Aorta (tissue), 5 donors: ENCODE measurements around the gene TRPT1. TPM values are rescaled to one million over a fixed set of nuclear protein-coding genes. Genes with fewer than 3 reads are reported as not detected.

ENCODE experiments used
- ATAC-seq: fragments of 200-7000 bp; cut with Tn5 transposase; one replicate; pipeline ENCODE4 v1.9.1; 2022; ENCODE audit warnings: moderate library complexity; ENCODE audit not compliant: low FRiP score
- DNase-seq, 2 donors: peaks; one replicate each; pipeline ENCODE4 v3.0.0-alpha.2; 2020
- H3K27ac ChIP-seq, 2 donors: one replicate each; pipeline ENCODE4 v1.5.1; 2013; ENCODE audit warnings: low read length in 2 of 2, mild to moderate bottlenecking in 2 of 2, moderate library complexity in 2 of 2, control low read depth in 1 of 2, inconsistent platforms in 1 of 2, low read depth in 1 of 2
- H3K27me3 ChIP-seq, 2 donors: one replicate each; pipeline ENCODE4 v1.6.1; 2013; ENCODE audit warnings: control low read depth in 1 of 2, low read length in 1 of 2, mild to moderate bottlenecking in 1 of 2, moderate library complexity in 1 of 2; ENCODE audit not compliant: insufficient read depth in 2 of 2, control insufficient read depth in 1 of 2
- H3K36me3 ChIP-seq, 2 donors: one replicate each; pipeline ENCODE4 v1.6.1; 2013; ENCODE audit warnings: control low read depth in 1 of 2, low read length in 1 of 2, mild to moderate bottlenecking in 1 of 2; ENCODE audit not compliant: insufficient read depth in 2 of 2, control insufficient read depth in 1 of 2
- H3K4me1 ChIP-seq, 2 donors: one replicate each; pipeline ENCODE4 v1.6.1; 2013; ENCODE audit warnings: low read length in 2 of 2, control low read depth in 1 of 2, mild to moderate bottlenecking in 1 of 2, moderate library complexity in 1 of 2; ENCODE audit not compliant: insufficient read depth in 2 of 2, control insufficient read depth in 1 of 2
- H3K4me3 ChIP-seq, 2 donors: one replicate each; pipeline ENCODE4 v1.5.1; 2013; ENCODE audit warnings: low read length in 2 of 2, control low read depth in 1 of 2, mild to moderate bottlenecking in 1 of 2
- H3K9me3 ChIP-seq: one replicate; pipeline ENCODE4 v1.6.1; 2013; ENCODE audit warnings: mild to moderate bottlenecking, low read length; ENCODE audit not compliant: control insufficient read depth
- WGBS, 2 donors: extraction: QIAGEN DNeasy Blood & Tissue Kit; methylation state at CpG; one replicate each; pipeline ENCODE4 v1.1.7; 2013; 5-methylcytosine and 5-hydroxymethylcytosine counted together
- intact Hi-C, 2 donors: fragments of 100-400 bp; cut with DNase I; formaldehyde crosslinking; loops; one replicate each; pipeline versions ENCODE4 v1.14.2 to v1.15.0; 2022
- polyA plus RNA-seq, 2 donors: library from polyadenylated mRNA; stranded (reverse); fragments of 200-250 nt; gene quantifications; one replicate each; pipeline ENCODE4 v1.2.3, GENCODE V29; 2013
- total RNA-seq, 2 donors: library from RNA; stranded (reverse); fragmentation: NEBNext Ultra II Directional; extraction: Animal tissue kit (Norgen Biotek cat#: 25700); gene quantifications; one replicate each; pipeline ENCODE4 v1.2.1, GENCODE V29; 2021
- donor health status: healthy with polysubstance abuse.
- donor health status: Bipolar disorder and iron deficiency.
- donor health status: DM: no; HTN: no; CAD: no.
- donor health status: DM: no; HTN: no; CAD: no.
- donor health status: DM: yes; HTN: yes; CAD: no.

Gene TRPT1
- total and polyA plus RNA-seq, 4 donors: 24.5 to 95.3 (median 29.6) TPM

DNA sequence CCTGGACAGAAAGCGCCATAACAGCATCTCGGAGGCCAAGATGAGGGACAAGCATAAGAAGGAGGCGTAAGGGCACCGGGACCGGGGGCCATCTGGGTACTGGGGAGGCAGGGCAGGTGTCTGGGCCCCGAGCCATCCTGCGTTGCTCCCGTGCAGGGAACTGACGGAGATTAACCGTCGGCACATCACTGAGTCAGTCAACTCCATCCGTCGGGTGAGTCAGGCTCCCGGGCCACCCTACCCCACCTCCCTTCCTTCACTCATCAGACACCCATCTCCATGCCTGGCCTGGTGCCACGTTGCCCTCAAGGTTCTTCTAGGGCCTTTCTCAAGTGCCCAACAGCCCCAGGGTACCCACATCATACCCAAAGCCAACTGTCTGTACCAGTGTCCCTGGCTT, 40.4 kb upstream of the TRPT1 start:
- intact Hi-C loops: no loop called here
- Histone ChIP-seq H3K27ac (no peak overlapping the region), H3K4me3 (no peak overlapping the region), H3K4me1 (no peaks in the 10 kb centered on the region), H3K27me3 (no peaks in the 10 kb centered on the region), H3K9me3 (no peaks in the 10 kb centered on the region), H3K36me3 (peaks cover 0 to 5% of the 10 kb centered on the region in 2 donors)
- DNase-seq: peak; percentile 50 to 73
- no peak for ATAC-seq
- 80 to 88% methylated on average over 15 of the region's 15 CpGs for WGBS, 2 donors

GRCh38 chr11:64265176-64266160, 39.5 kb upstream of the TRPT1 start:
- Histone ChIP-seq H3K4me1 (no peaks in the 10 kb centered on the region), H3K27me3 (no peaks in the 10 kb centered on the region), H3K27ac (no peak overlapping the region), H3K4me3 (no peak overlapping the region), H3K9me3 (no peaks in the 10 kb centered on the region), H3K36me3 (peaks cover 0 to 5% of the 10 kb centered on the region in 2 donors)
- DNase-seq: peak in 1 of 2 donors; percentile 47
- intact Hi-C loops: no loop called here
- no peak for ATAC-seq
- 88 to 91% methylated on average over 34 to 35 of the region's 35 CpGs for WGBS, 2 donors

DNA sequence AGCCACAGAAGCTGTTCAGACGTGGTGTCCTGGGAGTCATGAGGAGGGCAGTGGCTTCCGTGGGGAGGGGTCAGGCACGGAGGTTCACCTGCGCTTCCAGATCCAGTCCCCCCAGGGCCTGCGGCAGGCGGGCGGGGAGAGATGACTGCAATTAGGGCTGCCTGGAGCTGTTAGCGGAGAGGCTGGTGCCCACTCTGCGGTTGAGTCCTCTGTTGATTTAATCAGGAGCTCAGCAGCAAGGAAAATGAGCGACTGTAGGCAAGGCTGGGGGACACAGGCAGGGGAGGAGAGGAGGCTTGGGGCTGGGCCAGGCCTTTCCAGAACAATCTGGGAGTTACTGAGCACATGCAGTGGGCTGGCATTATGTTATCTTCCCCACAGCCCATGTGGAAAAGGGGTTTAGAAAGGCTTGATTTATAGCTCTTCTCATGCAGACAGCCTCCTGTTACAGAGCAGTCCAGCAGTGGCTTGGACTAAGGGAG, 38.4 kb upstream of the TRPT1 start:
- DNase-seq (no peak), ATAC-seq (no peak)
- no peaks in the 10 kb centered on the region for H3K27me3 ChIP-seq
- H3K9me3 ChIP-seq: no peaks in the 10 kb centered on the region
- intact Hi-C loops: no loop called here
- 81 to 86% methylated on average over 10 of the region's 10 CpGs for WGBS, 2 donors
- peaks cover 0 to 5% of the 10 kb centered on the region in 2 donors for H3K36me3 ChIP-seq
- H3K27ac ChIP-seq: no peak overlapping the region
- no peak overlapping the region for H3K4me3 ChIP-seq
- no peaks in the 10 kb centered on the region for H3K4me1 ChIP-seq

- 86 to 89% methylated on average over 8 of the region's 8 CpGs for WGBS, 2 donors
- H3K4me1 ChIP-seq: no peaks in the 10 kb centered on the region
- no peak for DNase-seq
- ATAC-seq: no peak
- H3K36me3 ChIP-seq: peaks cover 0 to 8% of the 10 kb centered on the region in 2 donors
- no peaks in the 10 kb centered on the region for H3K27me3 ChIP-seq
- intact Hi-C loops: no loop called here
- H3K9me3 ChIP-seq: no peaks in the 10 kb centered on the region
- H3K4me3 ChIP-seq: no peak overlapping the region
- H3K27ac ChIP-seq: no peak overlapping the region
Measured at GRCh38 chr11:64263947-64264317, 37.9 kb upstream of the TRPT1 start.

DNA sequence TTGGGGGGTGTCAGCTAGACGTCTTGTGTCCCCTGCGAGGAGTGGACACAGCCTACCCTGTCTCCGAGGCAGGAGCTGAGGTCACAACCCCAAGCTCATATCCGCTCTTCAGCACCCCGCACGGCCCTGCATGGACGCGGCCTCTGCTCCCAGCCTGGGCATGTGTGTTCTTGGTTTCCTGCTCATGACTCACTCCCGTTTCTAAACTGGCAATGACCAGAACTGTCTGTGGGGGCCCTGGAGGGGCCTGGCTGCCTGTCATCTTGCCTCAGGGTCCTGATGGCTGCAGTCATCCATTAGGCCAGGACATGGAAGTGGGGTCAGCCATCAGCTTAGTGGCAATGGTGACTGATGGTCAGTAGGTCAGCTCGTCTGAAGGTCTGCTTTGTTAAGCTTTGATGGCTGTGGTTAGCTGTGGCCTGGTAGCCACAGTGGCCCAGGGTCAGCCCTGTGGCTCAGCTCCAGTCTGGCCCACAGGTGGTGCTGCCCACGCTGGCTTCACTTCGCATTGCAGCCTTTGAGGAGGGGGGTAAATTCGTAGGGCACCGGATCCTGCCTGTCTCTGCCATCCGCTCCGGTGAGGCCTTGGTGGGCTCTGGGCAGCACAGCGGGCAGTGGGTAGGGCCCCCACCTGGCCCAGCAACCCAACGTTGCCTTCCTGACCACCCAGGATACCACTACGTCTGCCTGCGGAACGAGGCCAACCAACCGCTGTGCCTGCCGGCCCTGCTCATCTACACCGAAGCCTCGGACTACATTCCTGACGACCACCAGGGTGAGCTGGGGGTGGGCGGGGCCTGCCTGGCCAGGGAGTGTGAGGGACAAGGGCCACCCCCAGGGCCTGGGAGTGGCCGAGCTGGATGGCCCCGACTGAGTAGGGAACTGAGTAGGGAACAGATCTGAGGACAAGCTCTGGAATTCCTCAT, 37.3 kb upstream of the TRPT1 start:
- Histone ChIP-seq H3K27me3 (no peaks in the 10 kb centered on the region), H3K4me1 (no peaks in the 10 kb centered on the region), H3K27ac (no peak overlapping the region), H3K36me3 (peaks cover 5 to 9% of the 10 kb centered on the region in 2 donors), H3K4me3 (no peak overlapping the region), H3K9me3 (no peaks in the 10 kb centered on the region)
- DNase-seq (no peak), ATAC-seq (no peak)
- intact Hi-C loops: no loop called here
- WGBS, 2 donors: 74 to 75% methylated on average over 29 of the region's 29 CpGs

- Histone ChIP-seq H3K27ac (no peak overlapping the region), H3K4me3 (no peak overlapping the region), H3K9me3 (no peaks in the 10 kb centered on the region), H3K4me1 (no peaks in the 10 kb centered on the region), H3K27me3 (no peaks in the 10 kb centered on the region), H3K36me3 (peaks cover 8 to 11% of the 10 kb centered on the region in 2 donors)
- ATAC-seq (no peak), DNase-seq (no peak)
- intact Hi-C loops: no loop called here
- 92 to 93% methylated on average over 42 of the region's 42 CpGs for WGBS, 2 donors
Measured at GRCh38 chr11:64262271-64263002, 36.5 kb upstream of the TRPT1 start.

- 82 to 85% methylated on average over 18 of the region's 18 CpGs for WGBS, 2 donors
- intact Hi-C loops: no loop called here
- DNase-seq: no peak
- H3K9me3 ChIP-seq: no peaks in the 10 kb centered on the region
- peaks cover 8 to 12% of the 10 kb centered on the region in 2 donors for H3K36me3 ChIP-seq
- no peak overlapping the region for H3K4me3 ChIP-seq
- H3K4me1 ChIP-seq: no peaks in the 10 kb centered on the region
- H3K27me3 ChIP-seq: no peaks in the 10 kb centered on the region
- H3K27ac ChIP-seq: no peak overlapping the region
- ATAC-seq: no peak
Measured at GRCh38 chr11:64261556-64262080, 35.6 kb upstream of the TRPT1 start.

- Histone ChIP-seq H3K4me1 (no peaks in the 10 kb centered on the region), H3K27ac (no peak overlapping the region), H3K4me3 (no peak overlapping the region), H3K36me3 (peaks cover 8 to 11% of the 10 kb centered on the region in 2 donors), H3K27me3 (no peaks in the 10 kb centered on the region), H3K9me3 (no peaks in the 10 kb centered on the region)
- DNase-seq (no peak), ATAC-seq (no peak)
- intact Hi-C loops: no loop called here
- 94 to 96% methylated on average over 6 of the region's 6 CpGs for WGBS, 2 donors
Measured at GRCh38 chr11:64260147-64260708, 34.2 kb upstream of the TRPT1 start.
